PC-9 (cell line): ENCODE data around the gene MC2R. TPM values are rescaled to one million over a fixed set of nuclear protein-coding genes. Genes with fewer than 3 reads are reported as not detected.

ENCODE experiments used
- BruUV-seq: library from RNA; stranded (reverse); fragments of 400-500 nt; replicated peaks from 2 replicates; lab custom pipeline; 2021; lab: Mats Ljungman, UMichigan
- CTCF ChIA-PET: fragments of 300-600 bp; sonication (Branson Sonifier 250); formaldehyde crosslinking; loops from one replicate; lab custom pipeline; 2022; ENCODE audit warnings: antibody characterized with exemption; lab: Charles Lee
- POLR2A ChIA-PET: fragments of 300-600 bp; sonication (Branson Sonifier 250); formaldehyde crosslinking; loops from one replicate; lab custom pipeline; 2022; ENCODE audit warnings: antibody characterized with exemption; ENCODE audit not compliant: unreplicated experiment; lab: Charles Lee
- DNase-seq, 2 experiments: peaks; one replicate each; pipeline versions ENCODE4 v3.0.0 to v3.0.0-alpha.2; 2015 to 2022; ENCODE audit warnings: mixed read lengths in 1 of 2
- H2AFZ ChIP-seq: fragments of 200-600 bp; sonication (generic); 2 replicates; pipeline ENCODE4 v1.8.1; 2017; ENCODE audit warnings: antibody characterized with exemption
- H3F3A ChIP-seq: fragments of 200-600 bp; sonication (generic); 2 replicates; pipeline ENCODE4 v1.8.1; 2017; ENCODE audit warnings: antibody characterized with exemption, mild to moderate bottlenecking, low read depth; ENCODE audit not compliant: insufficient read depth
- H3K27ac ChIP-seq: fragments of 200-600 bp; sonication (generic); 2 replicates; pipeline ENCODE4 v1.6.1; 2016; ENCODE audit warnings: mixed run types
- H3K27me3 ChIP-seq: fragments of 200-600 bp; sonication (generic); 2 replicates; pipeline ENCODE4 v1.6.1; 2016; ENCODE audit warnings: low read depth, mixed run types; ENCODE audit not compliant: insufficient read depth
- H3K36me3 ChIP-seq: fragments of 200-600 bp; sonication (generic); 2 replicates; pipeline ENCODE4 v1.6.1; 2016; ENCODE audit warnings: low read depth, mixed run types
- H3K4me1 ChIP-seq: fragments of 200-600 bp; sonication (generic); replicated peaks from 2 replicates; pipeline ENCODE4 v1.6.1; 2016; ENCODE audit warnings: mixed run types; ENCODE audit not compliant: insufficient read depth
- H3K4me2 ChIP-seq: fragments of 200-600 bp; sonication (generic); 2 replicates; pipeline ENCODE4 v1.6.1; 2017; ENCODE audit warnings: mixed run types
- H3K4me3 ChIP-seq: fragments of 200-600 bp; sonication (generic); 2 replicates; pipeline ENCODE4 v1.6.1; 2016; ENCODE audit warnings: mixed run types
- H3K79me2 ChIP-seq: fragments of 200-600 bp; sonication (generic); 2 replicates; pipeline ENCODE4 v1.6.1; 2017; ENCODE audit warnings: low read depth, mixed run types
- H3K9me2 ChIP-seq: fragments of 200-600 bp; sonication (generic); 2 replicates; pipeline ENCODE4 v1.8.1; 2017; ENCODE audit warnings: mild to moderate bottlenecking; ENCODE audit not compliant: insufficient read depth
- H3K9me3 ChIP-seq: fragments of 200-600 bp; sonication (generic); 2 replicates; pipeline ENCODE4 v1.8.1; 2016; ENCODE audit warnings: low read depth; ENCODE audit not compliant: insufficient read depth
- H4K20me1 ChIP-seq: fragments of 200-600 bp; sonication (generic); 2 replicates; pipeline ENCODE4 v1.8.1; 2017; ENCODE audit not compliant: insufficient read depth
- EZH2 ChIP-seq: fragments of 200-600 bp; sonication (generic); IDR thresholded peaks from 2 replicates; pipeline ENCODE4 v1.8.0; 2017; ENCODE audit warnings: antibody characterized with exemption, low read depth
- intact Hi-C: fragments of 100-400 bp; cut with micrococcal nuclease; formaldehyde crosslinking; loops from one replicate; pipeline ENCODE4 v1.10.0; 2022; ENCODE audit not compliant: unreplicated experiment
- total RNA-seq: library from RNA; stranded (reverse); gene quantifications from 2 replicates; pipeline ENCODE4 v1.2.3, GENCODE V29; 2021
- TF ChIP-seq, protein P1 (sequence below): fragments of 200-600 bp; sonication (generic); conservative IDR thresholded peaks from 2 replicates; pipeline ENCODE4 v1.6.1; 2017; ENCODE audit warnings: mixed run types, antibody characterized with exemption, mild to moderate bottlenecking, moderate library complexity

MC2R gene
- total RNA-seq, 1 experiment from 2014 or later: not detected

DNA sequence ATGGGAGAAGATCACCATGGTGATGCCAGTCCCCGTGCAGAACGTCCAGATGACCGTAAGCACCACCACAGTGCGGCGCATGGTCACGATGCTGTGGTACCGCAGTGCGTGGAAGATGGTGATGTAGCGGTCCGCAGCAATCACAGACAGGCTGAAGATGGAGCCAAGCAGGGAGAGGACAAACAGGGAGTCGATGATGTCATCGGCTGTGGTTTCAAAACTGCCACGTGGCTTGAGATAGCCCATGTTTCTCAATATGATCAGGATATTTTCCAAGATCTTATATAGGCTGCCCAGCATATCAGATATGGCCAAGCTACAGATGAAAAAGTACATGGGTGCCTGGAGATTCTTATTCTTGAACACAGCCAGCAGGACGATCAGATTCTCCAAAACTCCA lies 30.3 kb downstream of the MC2R start:
- ChIA-PET CTCF (no interaction called here), POLR2A (no interaction called here)
- no peaks in the 10 kb centered on the region for H3K4me1 ChIP-seq

DNA sequence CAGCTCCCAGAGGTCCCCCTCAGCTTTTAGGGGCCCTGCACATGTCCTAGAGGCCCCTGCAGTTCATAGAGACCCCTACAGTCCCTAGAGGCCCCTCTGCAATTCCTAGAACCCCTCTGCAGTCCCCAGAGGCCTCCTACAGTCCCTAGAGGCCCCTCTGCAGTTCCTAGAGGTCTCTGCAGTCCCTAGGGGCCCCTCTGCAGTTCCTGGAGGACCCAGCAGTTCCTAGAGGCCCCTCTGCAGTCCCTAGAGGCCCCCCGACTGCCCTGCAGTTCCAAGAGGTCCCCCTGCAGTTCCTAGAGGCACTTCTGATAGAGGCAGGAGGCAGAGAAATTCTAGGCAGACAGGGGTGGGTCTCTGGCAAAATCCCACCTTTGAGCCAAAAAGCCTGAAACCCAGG lies 35.4 kb downstream of the MC2R start:
- Histone ChIP-seq H2AFZ (no peak overlapping the region), H3K9me2 (no peaks in the 10 kb centered on the region), H4K20me1 (no peaks in the 10 kb centered on the region), H3K27ac (no peak overlapping the region), H3F3A (no peaks in the 10 kb centered on the region), H3K79me2 (no peaks in the 10 kb centered on the region), H3K36me3 (no peaks in the 10 kb centered on the region), H3K27me3 (peaks cover 55% of the 10 kb centered on the region), H3K4me3 (no peak overlapping the region), H3K4me2 (no peak overlapping the region), H3K4me1 (no peaks in the 10 kb centered on the region), H3K9me3 (no peaks in the 10 kb centered on the region)
- DNase-seq: no peak
- ChIA-PET CTCF (no interaction called here), POLR2A (no interaction called here)
- no TSS peak for BruUV-seq
- intact Hi-C loops: no loop called here
- TF ChIP-seq EZH2: no peak
- TF ChIP-seq, protein P1, sequence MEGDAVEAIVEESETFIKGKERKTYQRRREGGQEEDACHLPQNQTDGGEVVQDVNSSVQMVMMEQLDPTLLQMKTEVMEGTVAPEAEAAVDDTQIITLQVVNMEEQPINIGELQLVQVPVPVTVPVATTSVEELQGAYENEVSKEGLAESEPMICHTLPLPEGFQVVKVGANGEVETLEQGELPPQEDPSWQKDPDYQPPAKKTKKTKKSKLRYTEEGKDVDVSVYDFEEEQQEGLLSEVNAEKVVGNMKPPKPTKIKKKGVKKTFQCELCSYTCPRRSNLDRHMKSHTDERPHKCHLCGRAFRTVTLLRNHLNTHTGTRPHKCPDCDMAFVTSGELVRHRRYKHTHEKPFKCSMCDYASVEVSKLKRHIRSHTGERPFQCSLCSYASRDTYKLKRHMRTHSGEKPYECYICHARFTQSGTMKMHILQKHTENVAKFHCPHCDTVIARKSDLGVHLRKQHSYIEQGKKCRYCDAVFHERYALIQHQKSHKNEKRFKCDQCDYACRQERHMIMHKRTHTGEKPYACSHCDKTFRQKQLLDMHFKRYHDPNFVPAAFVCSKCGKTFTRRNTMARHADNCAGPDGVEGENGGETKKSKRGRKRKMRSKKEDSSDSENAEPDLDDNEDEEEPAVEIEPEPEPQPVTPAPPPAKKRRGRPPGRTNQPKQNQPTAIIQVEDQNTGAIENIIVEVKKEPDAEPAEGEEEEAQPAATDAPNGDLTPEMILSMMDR: no peak

More for the DNA sequence above, 30.3 kb downstream of the MC2R start:
- Histone ChIP-seq H3K79me2 (no peaks in the 10 kb centered on the region), H3K27ac (no peak overlapping the region), H4K20me1 (no peaks in the 10 kb centered on the region), H3K4me3 (no peak overlapping the region), H2AFZ (no peak overlapping the region), H3F3A (no peaks in the 10 kb centered on the region), H3K9me2 (no peaks in the 10 kb centered on the region), H3K9me3 (no peaks in the 10 kb centered on the region), H3K4me2 (no peak overlapping the region), H3K27me3 (peaks cover 21% of the 10 kb centered on the region), H3K36me3 (no peaks in the 10 kb centered on the region)
- no TSS peak for BruUV-seq
- intact Hi-C loops: no loop called here
- TF ChIP-seq EZH2: no peak
- TF ChIP-seq, protein P1: no peak
- DNase-seq: no peak

DNA sequence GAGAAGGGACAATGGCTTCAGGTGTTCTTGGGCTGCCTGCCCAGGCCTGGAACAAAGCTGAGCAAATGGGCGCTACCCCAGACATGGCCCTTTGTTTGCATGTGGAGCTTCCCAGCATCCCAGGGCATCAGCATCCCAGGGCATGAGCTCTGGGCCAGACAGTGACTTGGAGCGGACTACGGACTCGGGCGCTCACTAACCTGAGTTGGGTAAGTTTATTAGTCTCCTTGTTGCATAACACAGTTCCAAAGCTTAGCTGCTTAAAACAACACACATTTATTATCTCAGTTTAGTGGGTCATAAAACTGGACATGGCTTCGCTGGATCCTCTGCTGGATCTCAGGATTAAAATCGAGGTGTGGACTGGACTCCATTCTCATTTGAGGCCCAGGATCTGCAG lies 35.8 kb downstream of the MC2R start:
- POLR2A ChIA-PET: no interaction called here
- no peak overlapping the region for H3K4me3 ChIP-seq
- CTCF ChIA-PET: no interaction called here
- no peaks in the 10 kb centered on the region for H3F3A ChIP-seq
- H3K4me2 ChIP-seq: no peak overlapping the region
- peaks cover 53% of the 10 kb centered on the region for H3K27me3 ChIP-seq
- H3K4me1 ChIP-seq: no peaks in the 10 kb centered on the region
- TF ChIP-seq EZH2: no peak
- TF ChIP-seq, protein P1: no peak
- no peak overlapping the region for H2AFZ ChIP-seq
- DNase-seq: no peak
- H3K9me2 ChIP-seq: no peaks in the 10 kb centered on the region
- H3K9me3 ChIP-seq: no peaks in the 10 kb centered on the region
- no peak overlapping the region for H3K27ac ChIP-seq
- H3K36me3 ChIP-seq: no peaks in the 10 kb centered on the region
- no TSS peak for BruUV-seq
- intact Hi-C loops: no loop called here
- no peaks in the 10 kb centered on the region for H3K79me2 ChIP-seq
- no peaks in the 10 kb centered on the region for H4K20me1 ChIP-seq
